WI38 (cell line): Measurements from ENCODE around the gene TSHZ2.

Experiments used
- H3K4me3 ChIP-seq: 2 replicates; pipeline ENCODE4 v1.5.1; 2011; ENCODE audit warnings: low read depth, mild to moderate bottlenecking, control low read depth, low read length
- CTCF ChIP-seq: IDR thresholded peaks from 2 replicates; pipeline ENCODE4 v1.5.1; 2012; ENCODE audit warnings: low read depth, mild to moderate bottlenecking, control low read depth, low read length

Gene TSHZ2

GRCh38 chr20:53399083-53399482 is 426.9 kb downstream of the TSHZ2 start:
- H3K4me3 ChIP-seq, result no peak overlapping the region
- TF ChIP-seq CTCF, result no peak

- no peak for TF ChIP-seq CTCF
- no peak overlapping the region for H3K4me3 ChIP-seq
These were observed 427.6 kb downstream of the TSHZ2 start for GRCh38 chr20:53399592-53400335.

GRCh38 chr20:53402233-53403005 is 430.3 kb downstream of the TSHZ2 start:
- no peak overlapping the region for H3K4me3 ChIP-seq
- TF ChIP-seq CTCF, result no peak

GRCh38 chr20:53403029-53403428 is 430.9 kb downstream of the TSHZ2 start:
- H3K4me3 ChIP-seq, result no peak overlapping the region
- TF ChIP-seq CTCF, result no peak

- H3K4me3 ChIP-seq, result no peak overlapping the region
- TF ChIP-seq CTCF, result no peak
These were observed 433.0 kb downstream of the TSHZ2 start for GRCh38 chr20:53405139-53405538.

GRCh38 chr20:53406580-53406979 is 434.4 kb downstream of the TSHZ2 start:
- H3K4me3 ChIP-seq, result no peak overlapping the region
- no peak for TF ChIP-seq CTCF

GRCh38 chr20:53408691-53409446 is 436.7 kb downstream of the TSHZ2 start:
- H3K4me3 ChIP-seq, result no peak overlapping the region
- TF ChIP-seq CTCF, result no peak
